ENCODE measurements around the gene ABCC11. TPM values are rescaled to one million over a fixed set of nuclear protein-coding genes. Genes with fewer than 3 reads are reported as not detected.
A peak's percentile ranks its signal among the peaks of the same experiment; 100 is the strongest.

ABCC11 gene
- total and polyA plus RNA-seq, 7 donors = 0.14 to 0.28 TPM; not detected in 5

- WGBS, 2 donors = 87% methylated on average over 6 of the region's 6 CpGs
- intact Hi-C loops (cut with DNase I) = no loop called here
- H3K27ac ChIP-seq = no peak overlapping the region
- TF ChIP-seq POLR2AphosphoS5 (IDR thresholded peaks at IDR 0.05) (no peak), CTCF (IDR thresholded peaks at IDR 0.05) (no peak), POLR2A (IDR thresholded peaks at IDR 0.05) (no peak), EP300 (IDR thresholded peaks at IDR 0.05) (no peak)
- H3K4me1 ChIP-seq = peaks cover 0 to 8% (median 2%) of the 10 kb centered on the region in 4 donors
- no peak for DNase-seq
- no peaks in the 10 kb centered on the region for H3K36me3 ChIP-seq
- no peak overlapping the region for H3K4me3 ChIP-seq
- peaks cover 0 to 18% (median 6%) of the 10 kb centered on the region in 3 donors for H3K27me3 ChIP-seq
- no peaks in the 10 kb centered on the region for H3K9me3 ChIP-seq
Measured at GRCh38 chr16:48160575-48160974, 86.8 kb downstream of the ABCC11 start.

GRCh38 chr16:48158296-48158695 lies 89.0 kb downstream of the ABCC11 start:
- intact Hi-C loops (cut with DNase I) = no loop called here
- no peaks in the 10 kb centered on the region for H3K9me3 ChIP-seq
- WGBS, 2 donors = 60 to 62% methylated on average over 4 of the region's 4 CpGs
- H3K4me1 ChIP-seq = peaks cover 0 to 5% (median 2%) of the 10 kb centered on the region in 4 donors
- TF ChIP-seq POLR2AphosphoS5 (IDR thresholded peaks at IDR 0.05) = no peak
- TF ChIP-seq POLR2A (IDR thresholded peaks at IDR 0.05) = no peak
- TF ChIP-seq CTCF (IDR thresholded peaks at IDR 0.05) = no peak
- TF ChIP-seq EP300 (IDR thresholded peaks at IDR 0.05) = no peak
- H3K4me3 ChIP-seq = no peak overlapping the region
- no peak overlapping the region for H3K27ac ChIP-seq
- no peaks in the 10 kb centered on the region for H3K36me3 ChIP-seq
- no peak for DNase-seq
- H3K27me3 ChIP-seq = peaks cover 0 to 18% (median 8%) of the 10 kb centered on the region in 3 donors

- no peak overlapping the region for H3K4me3 ChIP-seq
- no peaks in the 10 kb centered on the region for H3K36me3 ChIP-seq
- WGBS, 2 donors = 84% methylated on average over 4 of the region's 4 CpGs
- TF ChIP-seq EP300 (IDR thresholded peaks at IDR 0.05) (no peak), POLR2AphosphoS5 (IDR thresholded peaks at IDR 0.05) (no peak), POLR2A (IDR thresholded peaks at IDR 0.05) (no peak), CTCF (IDR thresholded peaks at IDR 0.05) (no peak)
- H3K27me3 ChIP-seq = peaks cover 0 to 18% (median 8%) of the 10 kb centered on the region in 3 donors
- intact Hi-C loops (cut with DNase I) = no loop called here
- no peaks in the 10 kb centered on the region for H3K9me3 ChIP-seq
- H3K4me1 ChIP-seq = peaks cover 0 to 5% (median 2%) of the 10 kb centered on the region in 4 donors
- no peak for DNase-seq
- no peak overlapping the region for H3K27ac ChIP-seq
Measured at GRCh38 chr16:48157794-48158193, 89.5 kb downstream of the ABCC11 start.

- Histone ChIP-seq H3K9me3 (no peaks in the 10 kb centered on the region), H3K27ac (no peak overlapping the region), H3K4me1 (peaks cover 0 to 5% (median 2%) of the 10 kb centered on the region in 4 donors), H3K4me3 (no peak overlapping the region), H3K27me3 (peaks cover 0 to 18% (median 8%) of the 10 kb centered on the region in 3 donors), H3K36me3 (no peaks in the 10 kb centered on the region)
- intact Hi-C loops (cut with DNase I) = no loop called here
- TF ChIP-seq POLR2AphosphoS5 (IDR thresholded peaks at IDR 0.05) = no peak
- TF ChIP-seq EP300 (IDR thresholded peaks at IDR 0.05) = no peak
- TF ChIP-seq CTCF (IDR thresholded peaks at IDR 0.05) = no peak
- no peak for TF ChIP-seq POLR2A (IDR thresholded peaks at IDR 0.05)
- no peak for DNase-seq
- 85 to 88% methylated on average over 11 of the region's 11 CpGs for WGBS, 2 donors
Measured at GRCh38 chr16:48157302-48157701, 90.0 kb downstream of the ABCC11 start.

GRCh38 chr16:48156790-48157209 lies 90.5 kb downstream of the ABCC11 start:
- peaks cover 0 to 18% (median 8%) of the 10 kb centered on the region in 3 donors for H3K27me3 ChIP-seq
- no peaks in the 10 kb centered on the region for H3K9me3 ChIP-seq
- intact Hi-C loops (cut with DNase I) = loop anchor here (1.0 kb wide), 1 partner anchor 1015 kb away; no protein-coding TSS in a partner anchor
- 11% methylated on average over 16 of the region's 16 CpGs for WGBS, 2 donors
- H3K4me1 ChIP-seq = peaks cover 0 to 5% (median 2%) of the 10 kb centered on the region in 4 donors
- DNase-seq = peak; percentile 82
- TF ChIP-seq CTCF (IDR thresholded peaks at IDR 0.05) = peak; percentile 44 to 90 (median 68)
- no peak for TF ChIP-seq POLR2AphosphoS5 (IDR thresholded peaks at IDR 0.05)
- H3K4me3 ChIP-seq = no peak overlapping the region
- H3K36me3 ChIP-seq = no peaks in the 10 kb centered on the region
- no peak overlapping the region for H3K27ac ChIP-seq

All from sigmoid colon (tissue), 7 donors.